ENCODE results near the gene RASSF3.

- TF ChIP-seq CTCF (IDR thresholded peaks at IDR 0.05) (no peak), POLR2A (IDR thresholded peaks at IDR 0.05) (no peak), POLR2AphosphoS5 (IDR thresholded peaks at IDR 0.05) (no peak)
These were observed 135.7 kb downstream of the RASSF3 start for GRCh38 chr12:64745980-64746379.

All from breast epithelium (tissue), 3 donors.